ENCODE measurements around the gene NLRP5. TPM values are rescaled to one million over a fixed set of nuclear protein-coding genes. Genes with fewer than 3 reads are reported as not detected.

Gene NLRP5
- total RNA-seq, 1 donor from 2014 or later = not detected

GRCh38 chr19:55958356-55958755 lies 28.2 kb upstream of the NLRP5 start:
- DNase-seq (ENCODE audit: low read depth) = no peak
- Mint-ChIP-seq H3K9me3 (ENCODE audit: unreplicated experiment) (peaks cover 16% of the 10 kb centered on the region), H3K4me3 (ENCODE audit: unreplicated experiment) (no peak overlapping the region), H3K36me3 (ENCODE audit: low read depth, unreplicated experiment) (no peaks in the 10 kb centered on the region), H3K27ac (ENCODE audit: unreplicated experiment) (no peak overlapping the region), H3K4me1 (ENCODE audit: low read depth, unreplicated experiment) (no peaks in the 10 kb centered on the region), H3K27me3 (ENCODE audit: low read depth, unreplicated experiment) (no peaks in the 10 kb centered on the region)
- H3K4me1 ChIP-seq (ENCODE audit: insufficient read depth, low read length) = no peaks in the 10 kb centered on the region
- no peak for FAIRE-seq
- H3K9me3 ChIP-seq (ENCODE audit: insufficient read depth, low read depth, low read length) = peaks cover 10% of the 10 kb centered on the region
- TF ChIP-seq CTCF (IDR thresholded peaks at IDR 0.05; ENCODE audit: insufficient read depth, low read depth, low read length) (no peak), EZH2 (IDR thresholded peaks at IDR 0.05; ENCODE audit: insufficient read depth, low read length) (no peak)
- no peak overlapping the region for H3K27ac ChIP-seq (ENCODE audit: low read depth, low read length)
- no peaks in the 10 kb centered on the region for H4K20me1 ChIP-seq (ENCODE audit: insufficient read depth, low read length)
- no peak overlapping the region for H3K4me2 ChIP-seq (ENCODE audit: low read length)
- H3K27me3 ChIP-seq (ENCODE audit: insufficient read depth, low read length) = no peaks in the 10 kb centered on the region
- H2AFZ ChIP-seq (ENCODE audit: low read depth, low read length) = no peak overlapping the region
- H3K36me3 ChIP-seq (ENCODE audit: insufficient read depth, low read length) = no peaks in the 10 kb centered on the region
- H3K9ac ChIP-seq (ENCODE audit: low read length) = no peak overlapping the region
- no peaks in the 10 kb centered on the region for H3K79me2 ChIP-seq (ENCODE audit: insufficient read depth, low read length)
- H3K4me3 ChIP-seq (ENCODE audit: insufficient read depth, low read depth, low read length) = no peak overlapping the region

GRCh38 chr19:55959996-55960675 lies 26.4 kb upstream of the NLRP5 start:
- H3K27ac Mint-ChIP-seq (ENCODE audit: unreplicated experiment) = no peak overlapping the region
- no peak for FAIRE-seq
- peaks cover 7% of the 10 kb centered on the region for H3K9me3 ChIP-seq (ENCODE audit: insufficient read depth, low read depth, low read length)
- no peak overlapping the region for H3K4me2 ChIP-seq (ENCODE audit: low read length)
- no peaks in the 10 kb centered on the region for H3K27me3 Mint-ChIP-seq (ENCODE audit: low read depth, unreplicated experiment)
- no peaks in the 10 kb centered on the region for H3K36me3 ChIP-seq (ENCODE audit: insufficient read depth, low read length)
- no peak overlapping the region for H3K9ac ChIP-seq (ENCODE audit: low read length)
- H3K4me3 Mint-ChIP-seq (ENCODE audit: unreplicated experiment) = no peak overlapping the region
- peaks cover 14% of the 10 kb centered on the region for H3K9me3 Mint-ChIP-seq (ENCODE audit: unreplicated experiment)
- DNase-seq (ENCODE audit: low read depth) = no peak
- no peaks in the 10 kb centered on the region for H3K4me1 Mint-ChIP-seq (ENCODE audit: low read depth, unreplicated experiment)
- H3K36me3 Mint-ChIP-seq (ENCODE audit: low read depth, unreplicated experiment) = no peaks in the 10 kb centered on the region
- no peaks in the 10 kb centered on the region for H3K4me1 ChIP-seq (ENCODE audit: insufficient read depth, low read length)
- no peak overlapping the region for H3K27ac ChIP-seq (ENCODE audit: low read depth, low read length)
- H2AFZ ChIP-seq (ENCODE audit: low read depth, low read length) = no peak overlapping the region
- no peaks in the 10 kb centered on the region for H3K79me2 ChIP-seq (ENCODE audit: insufficient read depth, low read length)
- H3K4me3 ChIP-seq (ENCODE audit: insufficient read depth, low read depth, low read length) = no peak overlapping the region
- H3K27me3 ChIP-seq (ENCODE audit: insufficient read depth, low read length) = no peaks in the 10 kb centered on the region
- no peak for TF ChIP-seq CTCF (IDR thresholded peaks at IDR 0.05; ENCODE audit: insufficient read depth, low read depth, low read length)
- TF ChIP-seq EZH2 (IDR thresholded peaks at IDR 0.05; ENCODE audit: insufficient read depth, low read length) = no peak
- H4K20me1 ChIP-seq (ENCODE audit: insufficient read depth, low read length) = no peaks in the 10 kb centered on the region

GRCh38 chr19:55962186-55962585 lies 24.4 kb upstream of the NLRP5 start:
- Histone ChIP-seq H3K36me3 (ENCODE audit: insufficient read depth, low read length) (no peaks in the 10 kb centered on the region), H3K4me3 (ENCODE audit: insufficient read depth, low read depth, low read length) (no peak overlapping the region), H3K27ac (ENCODE audit: low read depth, low read length) (no peak overlapping the region), H3K9ac (ENCODE audit: low read length) (no peak overlapping the region), H3K27me3 (ENCODE audit: insufficient read depth, low read length) (no peaks in the 10 kb centered on the region), H4K20me1 (ENCODE audit: insufficient read depth, low read length) (no peaks in the 10 kb centered on the region), H3K4me1 (ENCODE audit: insufficient read depth, low read length) (no peaks in the 10 kb centered on the region), H3K79me2 (ENCODE audit: insufficient read depth, low read length) (no peaks in the 10 kb centered on the region), H2AFZ (ENCODE audit: low read depth, low read length) (no peak overlapping the region), H3K4me2 (ENCODE audit: low read length) (no peak overlapping the region), H3K9me3 (ENCODE audit: insufficient read depth, low read depth, low read length) (peaks cover 7% of the 10 kb centered on the region)
- H3K9me3 Mint-ChIP-seq (ENCODE audit: unreplicated experiment) = peaks cover 14% of the 10 kb centered on the region
- no peak overlapping the region for H3K4me3 Mint-ChIP-seq (ENCODE audit: unreplicated experiment)
- FAIRE-seq = no peak
- TF ChIP-seq CTCF (IDR thresholded peaks at IDR 0.05; ENCODE audit: insufficient read depth, low read depth, low read length) (no peak), EZH2 (IDR thresholded peaks at IDR 0.05; ENCODE audit: insufficient read depth, low read length) (no peak)
- no peaks in the 10 kb centered on the region for H3K36me3 Mint-ChIP-seq (ENCODE audit: low read depth, unreplicated experiment)
- no peak overlapping the region for H3K27ac Mint-ChIP-seq (ENCODE audit: unreplicated experiment)
- no peak for DNase-seq (ENCODE audit: low read depth)
- no peaks in the 10 kb centered on the region for H3K4me1 Mint-ChIP-seq (ENCODE audit: low read depth, unreplicated experiment)
- no peaks in the 10 kb centered on the region for H3K27me3 Mint-ChIP-seq (ENCODE audit: low read depth, unreplicated experiment)
